Mesothelial cell of epicardium (in vitro differentiated cells): ENCODE measurements around the gene CAMTA1. TPM values are rescaled to one million over a fixed set of nuclear protein-coding genes. Genes with fewer than 3 reads are reported as not detected.

Experiments used
- DNase-seq, 2 experiments: peaks; one replicate each; pipeline ENCODE4 v3.0.0; 2021; ENCODE audit warnings: low spot score in 2 of 2; ENCODE audit not compliant: unreplicated experiment in 2 of 2
- H3K27ac Mint-ChIP-seq: 2 replicates; pipeline ENCODE4 v1.8.0; 2021; ENCODE audit warnings: mixed read lengths
- H3K27me3 Mint-ChIP-seq: 2 replicates; pipeline ENCODE4 v1.8.0; 2021; ENCODE audit warnings: low read depth, mixed read lengths
- H3K36me3 Mint-ChIP-seq: 2 replicates; pipeline ENCODE4 v1.8.0; 2021; ENCODE audit warnings: mixed read lengths
- H3K4me1 Mint-ChIP-seq: 2 replicates; pipeline ENCODE4 v1.8.0; 2021; ENCODE audit warnings: mixed read lengths
- H3K4me3 Mint-ChIP-seq: 2 replicates; pipeline ENCODE4 v1.8.0; 2021; ENCODE audit warnings: mild to moderate bottlenecking, moderate library complexity, mixed read lengths
- H3K9me3 Mint-ChIP-seq: 2 replicates; pipeline ENCODE4 v1.8.0; 2021; ENCODE audit warnings: mixed read lengths
- total RNA-seq: library from RNA; stranded (reverse); gene quantifications from 3 replicates; pipeline ENCODE4 v1.2.1, GENCODE V29; 2021
- TF ChIP-seq, protein P1 (sequence below): fragments of 200-600 bp; sonication (generic); IDR thresholded peaks from one replicate; pipeline ENCODE4 v1.5.0; 2021; ENCODE audit warnings: antibody characterized with exemption; ENCODE audit not compliant: unreplicated experiment

CAMTA1 gene
- total RNA-seq, 1 donor from 2014 or later = 70.4 TPM

DNA sequence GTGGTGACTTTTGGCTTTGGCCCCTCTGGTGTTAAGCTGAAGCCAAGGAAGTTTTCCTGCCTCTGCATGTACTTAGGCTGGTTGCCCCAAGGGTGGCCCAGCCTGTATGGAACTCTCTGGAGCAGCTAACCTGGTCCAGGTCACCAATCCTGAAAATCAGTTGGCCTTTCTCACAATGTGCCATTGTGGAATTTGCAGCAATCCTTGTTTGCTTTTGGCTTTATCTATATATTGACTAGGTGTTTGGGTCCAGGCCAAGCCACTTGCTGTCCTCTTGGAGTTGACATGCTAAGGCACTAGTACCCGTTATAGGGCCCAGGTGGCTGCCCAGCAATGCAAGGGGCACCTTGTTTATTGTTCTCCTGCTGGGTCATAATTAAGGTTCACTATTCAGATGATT, 124.6 kb downstream of the CAMTA1 start:
- TF ChIP-seq, protein P1, sequence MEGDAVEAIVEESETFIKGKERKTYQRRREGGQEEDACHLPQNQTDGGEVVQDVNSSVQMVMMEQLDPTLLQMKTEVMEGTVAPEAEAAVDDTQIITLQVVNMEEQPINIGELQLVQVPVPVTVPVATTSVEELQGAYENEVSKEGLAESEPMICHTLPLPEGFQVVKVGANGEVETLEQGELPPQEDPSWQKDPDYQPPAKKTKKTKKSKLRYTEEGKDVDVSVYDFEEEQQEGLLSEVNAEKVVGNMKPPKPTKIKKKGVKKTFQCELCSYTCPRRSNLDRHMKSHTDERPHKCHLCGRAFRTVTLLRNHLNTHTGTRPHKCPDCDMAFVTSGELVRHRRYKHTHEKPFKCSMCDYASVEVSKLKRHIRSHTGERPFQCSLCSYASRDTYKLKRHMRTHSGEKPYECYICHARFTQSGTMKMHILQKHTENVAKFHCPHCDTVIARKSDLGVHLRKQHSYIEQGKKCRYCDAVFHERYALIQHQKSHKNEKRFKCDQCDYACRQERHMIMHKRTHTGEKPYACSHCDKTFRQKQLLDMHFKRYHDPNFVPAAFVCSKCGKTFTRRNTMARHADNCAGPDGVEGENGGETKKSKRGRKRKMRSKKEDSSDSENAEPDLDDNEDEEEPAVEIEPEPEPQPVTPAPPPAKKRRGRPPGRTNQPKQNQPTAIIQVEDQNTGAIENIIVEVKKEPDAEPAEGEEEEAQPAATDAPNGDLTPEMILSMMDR = no peak
- Mint-ChIP-seq H3K9me3 (peaks cover 5% of the 10 kb centered on the region), H3K36me3 (peaks cover 4% of the 10 kb centered on the region), H3K27ac (no peak overlapping the region), H3K27me3 (peaks cover 2% of the 10 kb centered on the region), H3K4me3 (no peak overlapping the region), H3K4me1 (peaks cover 35% of the 10 kb centered on the region)
- DNase-seq = no peak

DNA sequence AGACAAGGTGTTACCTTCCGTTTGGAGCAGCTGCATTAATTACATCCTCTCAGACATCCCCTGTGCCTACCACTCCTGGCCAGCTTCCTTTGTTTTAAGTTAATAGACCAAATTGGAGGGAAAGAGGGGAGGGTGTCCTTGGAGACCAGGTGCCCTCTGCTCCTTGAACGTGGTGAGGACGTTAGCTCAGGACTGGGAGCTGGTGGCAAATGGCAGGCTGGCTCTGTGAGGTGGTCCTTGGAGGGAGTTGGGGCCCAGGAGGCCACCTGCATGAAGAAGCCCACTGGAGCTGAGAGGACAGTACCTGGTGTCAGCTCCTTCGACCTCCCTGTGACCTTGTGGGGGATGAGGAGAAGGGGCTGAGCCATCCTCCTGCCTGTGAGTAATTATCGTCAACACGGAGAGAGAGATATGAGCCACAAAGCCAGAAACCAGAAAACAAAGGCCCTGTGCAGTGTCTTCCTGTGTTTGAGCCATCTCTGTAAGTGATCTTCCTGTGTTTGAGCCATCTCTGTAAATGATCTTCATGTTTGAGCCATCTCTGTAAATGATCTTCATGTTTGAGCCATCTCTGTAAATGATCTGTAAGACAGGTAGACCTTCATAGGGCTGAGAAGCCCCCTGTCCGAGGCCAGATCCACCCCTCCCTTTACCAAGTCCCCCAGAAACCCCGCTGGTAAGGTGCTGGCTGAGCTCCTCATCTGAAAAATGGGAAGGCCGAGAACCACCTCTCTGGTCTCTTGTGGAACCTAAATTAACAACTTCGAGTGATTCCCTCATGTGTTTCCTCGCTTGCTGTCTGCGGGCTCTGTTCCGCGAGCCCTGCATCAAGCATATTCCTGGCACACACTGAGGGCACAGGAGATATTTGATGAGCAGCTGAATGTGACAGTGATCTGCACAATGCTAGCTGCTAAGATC, 126.0 kb downstream of the CAMTA1 start:
- Mint-ChIP-seq H3K9me3 (peaks cover 5% of the 10 kb centered on the region), H3K4me3 (no peak overlapping the region), H3K36me3 (peaks cover 4% of the 10 kb centered on the region), H3K4me1 (peaks cover 36% of the 10 kb centered on the region), H3K27me3 (peaks cover 2% of the 10 kb centered on the region), H3K27ac (peak overlapping the region; percentile 47)
- no peak for DNase-seq
- TF ChIP-seq, protein P1 = no peak

DNA sequence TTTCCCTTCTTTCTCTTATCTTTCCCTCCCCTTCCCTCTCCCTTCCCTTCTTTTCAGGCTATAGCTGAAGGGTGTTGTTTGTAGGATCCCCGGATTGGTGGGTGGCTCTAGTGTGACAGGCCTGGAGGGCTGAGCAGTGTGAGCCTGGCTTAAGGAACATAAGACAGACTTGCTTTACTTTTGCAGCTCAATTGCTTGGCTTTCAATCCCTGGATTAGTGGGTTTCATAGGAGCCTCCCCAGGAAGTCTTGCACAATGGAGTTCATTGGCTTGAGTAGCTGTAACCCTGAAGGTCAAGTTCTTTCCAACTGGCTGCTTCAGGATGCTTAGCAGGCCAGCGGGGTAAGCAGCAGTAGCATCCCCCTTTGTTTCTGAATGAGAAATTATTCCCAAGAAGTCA, 126.7 kb downstream of the CAMTA1 start:
- no peak overlapping the region for H3K4me3 Mint-ChIP-seq
- H3K27ac Mint-ChIP-seq = peak overlapping the region; percentile 13
- peaks cover 2% of the 10 kb centered on the region for H3K27me3 Mint-ChIP-seq
- peaks cover 4% of the 10 kb centered on the region for H3K36me3 Mint-ChIP-seq
- no peak for DNase-seq
- peaks cover 34% of the 10 kb centered on the region for H3K4me1 Mint-ChIP-seq
- TF ChIP-seq, protein P1 = no peak
- H3K9me3 Mint-ChIP-seq = peaks cover 5% of the 10 kb centered on the region

DNA sequence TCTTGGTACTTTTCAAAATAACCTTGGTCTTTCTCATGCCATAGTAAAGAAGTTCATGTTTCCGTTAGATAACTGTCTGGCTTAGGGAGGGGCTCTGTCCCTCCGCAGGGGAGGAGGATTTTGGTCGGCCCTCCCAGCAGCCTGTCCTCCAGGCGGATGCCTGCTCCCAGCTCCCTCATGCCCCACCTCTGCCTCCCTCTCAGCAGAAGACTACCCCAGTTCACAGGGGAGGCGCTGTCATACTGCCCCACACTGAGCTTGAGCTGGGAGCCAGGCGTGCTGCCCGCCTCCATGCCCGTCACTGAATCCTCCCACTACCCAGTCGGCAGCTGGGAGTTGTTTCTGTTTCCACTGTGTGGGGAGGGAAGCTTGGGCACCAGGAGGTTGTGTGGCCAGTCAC, 127.3 kb downstream of the CAMTA1 start:
- Mint-ChIP-seq H3K27ac (no peak overlapping the region), H3K4me3 (no peak overlapping the region), H3K9me3 (peaks cover 5% of the 10 kb centered on the region), H3K36me3 (peaks cover 4% of the 10 kb centered on the region), H3K27me3 (peaks cover 2% of the 10 kb centered on the region), H3K4me1 (peaks cover 38% of the 10 kb centered on the region)
- TF ChIP-seq, protein P1 = no peak
- DNase-seq = no peak

DNA sequence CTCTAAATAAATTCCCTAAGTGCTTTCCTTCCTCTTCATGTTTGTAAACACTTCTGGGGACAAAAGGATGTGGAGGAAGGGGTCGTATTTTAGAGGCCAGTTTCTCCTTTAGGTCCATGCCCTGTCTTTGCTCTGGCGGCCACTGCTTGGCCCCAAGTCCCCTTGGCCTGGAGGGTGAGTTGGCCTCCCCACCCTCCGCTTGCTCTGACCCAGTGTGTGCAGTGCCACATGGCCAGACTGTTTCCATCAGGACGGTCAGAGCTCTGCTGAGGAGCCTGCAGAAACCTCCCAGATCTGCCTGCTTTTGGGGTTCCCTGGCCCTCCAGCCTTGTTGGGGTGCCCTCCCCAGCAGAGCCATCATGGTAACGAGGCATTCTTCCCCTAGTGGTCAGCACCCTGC, 127.8 kb downstream of the CAMTA1 start:
- DNase-seq = no peak
- Mint-ChIP-seq H3K36me3 (peaks cover 4% of the 10 kb centered on the region), H3K9me3 (peaks cover 5% of the 10 kb centered on the region), H3K4me3 (no peak overlapping the region), H3K27me3 (peaks cover 2% of the 10 kb centered on the region), H3K4me1 (peaks cover 39% of the 10 kb centered on the region), H3K27ac (no peak overlapping the region)
- TF ChIP-seq, protein P1 = no peak
